C4-2B (cell line): ENCODE measurements around the gene SUCO.

Experiments
- H3K27ac ChIP-seq: fragments of 450-650 bp; 2 replicates; pipeline ENCODE4 v1.5.1; 2017
- CTCF ChIP-seq: fragments of 450-650 bp; conservative IDR thresholded peaks from 2 replicates; pipeline ENCODE4 v1.5.1; 2017; ENCODE audit warnings: mild to moderate bottlenecking
- ZFX ChIP-seq: fragments of 450-650 bp; IDR thresholded peaks from 2 replicates; pipeline ENCODE4 v1.6.1; 2017

Gene SUCO

GRCh38 chr1:172536256-172536655 lies 3.3 kb downstream of the SUCO start:
- TF ChIP-seq ZFX: no peak
- no peak for TF ChIP-seq CTCF
- no peak overlapping the region for H3K27ac ChIP-seq

- TF ChIP-seq ZFX: no peak
- no peak for TF ChIP-seq CTCF
- no peak overlapping the region for H3K27ac ChIP-seq
Observed at GRCh38 chr1:172537366-172537765, 4.4 kb downstream of the SUCO start.

GRCh38 chr1:172537827-172538391 lies 5.0 kb downstream of the SUCO start:
- H3K27ac ChIP-seq: no peak overlapping the region
- no peak for TF ChIP-seq ZFX
- TF ChIP-seq CTCF: no peak

GRCh38 chr1:172540635-172541034 lies 7.7 kb downstream of the SUCO start:
- H3K27ac ChIP-seq: no peak overlapping the region
- TF ChIP-seq ZFX (no peak), CTCF (no peak)

- no peak overlapping the region for H3K27ac ChIP-seq
- TF ChIP-seq ZFX (no peak), CTCF (no peak)
Observed at GRCh38 chr1:172544481-172545104, 11.6 kb downstream of the SUCO start.

GRCh38 chr1:172545396-172546004 lies 12.6 kb downstream of the SUCO start:
- H3K27ac ChIP-seq: no peak overlapping the region
- no peak for TF ChIP-seq CTCF
- no peak for TF ChIP-seq ZFX

GRCh38 chr1:172547071-172547470 lies 14.1 kb downstream of the SUCO start:
- no peak for TF ChIP-seq ZFX
- no peak for TF ChIP-seq CTCF
- H3K27ac ChIP-seq: no peak overlapping the region
